H9 (cell line): ENCODE measurements around the gene PTPN3. TPM values are rescaled to one million over a fixed set of nuclear protein-coding genes. Genes with fewer than 3 reads are reported as not detected.

Experiments used
- DNase-seq: peaks from one replicate; pipeline ENCODE4 v3.0.0-alpha.2; 2017
- H2AFZ ChIP-seq: one replicate; pipeline ENCODE4 v1.6.1; 2013; ENCODE audit warnings: mild to moderate bottlenecking, low read length, control low read depth, moderate library complexity
- H2AK5ac ChIP-seq: 2 replicates; pipeline ENCODE4 v1.6.1; 2013; ENCODE audit warnings: low read length, control low read depth, mixed read lengths; ENCODE audit not compliant: insufficient read length
- H2BK120ac ChIP-seq: one replicate; pipeline ENCODE4 v1.6.1; 2013; ENCODE audit warnings: low read depth, mild to moderate bottlenecking, low read length, control low read depth, inconsistent platforms; ENCODE audit not compliant: poor library complexity, severe bottlenecking
- H2BK12ac ChIP-seq: 2 replicates; pipeline ENCODE4 v1.6.1; 2013; ENCODE audit warnings: low read length, control low read depth, mixed read lengths, low read depth; ENCODE audit not compliant: insufficient read length
- H2BK15ac ChIP-seq: 2 replicates; pipeline ENCODE4 v1.6.1; 2013; ENCODE audit warnings: low read depth, low read length, control low read depth
- H2BK20ac ChIP-seq: one replicate; pipeline ENCODE4 v1.6.1; 2013; ENCODE audit warnings: low read depth, mild to moderate bottlenecking, low read length, control low read depth, inconsistent platforms; ENCODE audit not compliant: poor library complexity, severe bottlenecking
- H2BK5ac ChIP-seq: 2 replicates; pipeline ENCODE4 v1.6.1; 2013; ENCODE audit warnings: low read length, control low read depth, mixed read lengths; ENCODE audit not compliant: insufficient read length
- H3K14ac ChIP-seq: 2 replicates; pipeline ENCODE4 v1.6.1; 2013; ENCODE audit warnings: low read length, control low read depth; ENCODE audit not compliant: insufficient read depth
- H3K18ac ChIP-seq: 2 replicates; pipeline ENCODE4 v1.6.1; 2013; ENCODE audit warnings: low read depth, mild to moderate bottlenecking, mixed read lengths, low read length, control low read depth; ENCODE audit not compliant: insufficient read length
- H3K23ac ChIP-seq: 2 replicates; pipeline ENCODE4 v1.6.1; 2013; ENCODE audit warnings: low read length, control low read depth, mixed read lengths, low read depth; ENCODE audit not compliant: insufficient read length
- H3K23me2 ChIP-seq: 2 replicates; pipeline ENCODE4 v1.6.1; 2013; ENCODE audit warnings: low read depth, mild to moderate bottlenecking, mixed read lengths, low read length, control low read depth; ENCODE audit not compliant: insufficient read length, poor library complexity, severe bottlenecking
- H3K27ac ChIP-seq: 2 replicates; pipeline ENCODE4 v1.5.1; 2013; ENCODE audit warnings: low read length, control low read depth, mixed read lengths, low read depth; ENCODE audit not compliant: insufficient read length
- H3K27me3 ChIP-seq: 2 replicates; pipeline ENCODE4 v1.6.1; 2013; ENCODE audit warnings: low read length, control low read depth, inconsistent platforms; ENCODE audit not compliant: insufficient read depth
- H3K4ac ChIP-seq: 2 replicates; pipeline ENCODE4 v1.6.1; 2013; ENCODE audit warnings: low read depth, mild to moderate bottlenecking, control low read depth, inconsistent platforms, low read length, moderate library complexity
- H3K4me1 ChIP-seq: 2 replicates; pipeline ENCODE4 v1.6.1; 2013; ENCODE audit warnings: low read length, control low read depth, inconsistent platforms; ENCODE audit not compliant: insufficient read depth
- H3K4me2 ChIP-seq: 2 replicates; pipeline ENCODE4 v1.6.1; 2013; ENCODE audit warnings: low read length, control low read depth, mixed read lengths; ENCODE audit not compliant: insufficient read length, insufficient read depth
- H3K56ac ChIP-seq: 2 replicates; pipeline ENCODE4 v1.6.1; 2013; ENCODE audit warnings: low read depth, mild to moderate bottlenecking, mixed read lengths, low read length, control low read depth; ENCODE audit not compliant: insufficient read length
- H3K79me1 ChIP-seq: 2 replicates; pipeline ENCODE4 v1.6.1; 2013; ENCODE audit warnings: low read depth, mild to moderate bottlenecking, moderate library complexity, low read length, control low read depth, inconsistent platforms; ENCODE audit not compliant: insufficient read depth, poor library complexity, severe bottlenecking
- H3K79me2 ChIP-seq: 2 replicates; pipeline ENCODE4 v1.6.1; 2013; ENCODE audit warnings: low read length, control low read depth, inconsistent platforms; ENCODE audit not compliant: insufficient read depth
- H3K9ac ChIP-seq: 2 replicates; pipeline ENCODE4 v1.6.1; 2013; ENCODE audit warnings: low read length, control low read depth, mixed read lengths; ENCODE audit not compliant: insufficient read length; ENCODE audit errors: extremely low read depth
- H3K9me3 ChIP-seq: one replicate; pipeline ENCODE4 v1.6.1; 2013; ENCODE audit warnings: low read depth, low read length, inconsistent platforms; ENCODE audit not compliant: control insufficient read depth
- H3T11ph ChIP-seq: one replicate; pipeline ENCODE4 v1.6.1; 2013; ENCODE audit warnings: mild to moderate bottlenecking, low read length, control low read depth, inconsistent platforms
- H4K20me1 ChIP-seq: one replicate; pipeline ENCODE4 v1.6.1; 2013; ENCODE audit not compliant: control insufficient read depth, insufficient read length, insufficient read depth
- H4K5ac ChIP-seq: 2 replicates; pipeline ENCODE4 v1.6.1; 2013; ENCODE audit warnings: low read depth, mild to moderate bottlenecking, mixed read lengths, low read length, control low read depth; ENCODE audit not compliant: insufficient read length
- H4K8ac ChIP-seq: replicated peaks from 2 replicates; pipeline ENCODE4 v1.6.1; 2013; ENCODE audit warnings: low read length, control low read depth, mixed read lengths, low read depth; ENCODE audit not compliant: insufficient read length
- H4K91ac ChIP-seq: 2 replicates; pipeline ENCODE4 v1.6.1; 2013; ENCODE audit warnings: low read depth, mild to moderate bottlenecking, moderate library complexity, mixed read lengths, low read length, control low read depth; ENCODE audit not compliant: insufficient read length
- H3K27ac Mint-ChIP-seq, 3 experiments: 2 replicates in 2 of 3; 3 replicates in 1 of 3; pipeline ENCODE4 v1.8.0; 2020 to 2021; ENCODE audit warnings: mixed read lengths in 3 of 3, mild to moderate bottlenecking in 1 of 3, moderate library complexity in 1 of 3
- H3K27me3 Mint-ChIP-seq: 2 replicates; pipeline ENCODE4 v1.8.0; 2021; ENCODE audit warnings: low read depth, mild to moderate bottlenecking, moderate library complexity, mixed read lengths
- H3K36me3 Mint-ChIP-seq, 3 experiments: 2 replicates in 2 of 3; 3 replicates in 1 of 3; pipeline ENCODE4 v1.8.0; 2020 to 2021; ENCODE audit warnings: low read depth in 3 of 3, mixed read lengths in 3 of 3; ENCODE audit not compliant: insufficient read depth in 1 of 3
- H3K4me1 Mint-ChIP-seq, 2 experiments: 2 replicates each; pipeline ENCODE4 v1.8.0; 2020; ENCODE audit warnings: mixed read lengths in 2 of 2
- H3K4me3 Mint-ChIP-seq, 2 experiments: 2 replicates in 1 of 2; 3 replicates in 1 of 2; pipeline ENCODE4 v1.8.0; 2020 to 2021; ENCODE audit warnings: mild to moderate bottlenecking in 2 of 2, mixed read lengths in 2 of 2, moderate library complexity in 1 of 2
- H3K9me3 Mint-ChIP-seq, 2 experiments: 2 replicates in 1 of 2; 3 replicates in 1 of 2; pipeline ENCODE4 v1.8.0; 2020; ENCODE audit warnings: mild to moderate bottlenecking in 2 of 2, mixed read lengths in 2 of 2, moderate library complexity in 1 of 2
- CTCF ChIP-seq: fragments of 200-600 bp; sonication (generic); conservative IDR thresholded peaks from 3 replicates; pipeline ENCODE4 v1.8.0; 2021; ENCODE audit warnings: antibody characterized with exemption, mild to moderate bottlenecking
- WGBS: extraction: QIAGEN DNeasy Blood & Tissue Kit; methylation state at CpG from one replicate; pipeline ENCODE4 v1.1.7; 2013; ENCODE audit warnings: missing lambda C conversion rate, low lambda C conversion rate, mixed read lengths; ENCODE audit not compliant: insufficient read length; ENCODE audit errors: extremely low coverage; 5-methylcytosine and 5-hydroxymethylcytosine counted together
- total RNA-seq: library from RNA; stranded (reverse); gene quantifications from 2 replicates; pipeline ENCODE4 v1.2.1, GENCODE V29; 2021

The PTPN3 gene
- total RNA-seq, 1 experiment from 2014 or later: 2.6 TPM

- H3K4ac ChIP-seq: no peak overlapping the region
- no peaks in the 10 kb centered on the region for H3K79me1 ChIP-seq
- TF ChIP-seq CTCF: peak; percentile 78
- no peak overlapping the region for H3K9ac ChIP-seq
- no peak overlapping the region for H3K27ac ChIP-seq
- Mint-ChIP-seq H3K36me3 (no peaks in the 10 kb centered on the region), H3K4me1 (peaks cover 37 to 45% of the 10 kb centered on the region in 2 experiments), H3K4me3 (no peak overlapping the region), H3K27ac (no peak overlapping the region; a peak in 1 of 7 replicates), H3K9me3 (no peaks in the 10 kb centered on the region), H3K27me3 (no peaks in the 10 kb centered on the region)
- no peak overlapping the region for H3K18ac ChIP-seq
- H3K79me2 ChIP-seq: no peaks in the 10 kb centered on the region
- no peak overlapping the region for H2AFZ ChIP-seq
- H3K9me3 ChIP-seq: no peaks in the 10 kb centered on the region
- no peak overlapping the region for H2BK20ac ChIP-seq
- no peak overlapping the region for H3K14ac ChIP-seq
- peaks cover 10% of the 10 kb centered on the region; the same call in 1 of the 2 replicates for H3K4me1 ChIP-seq
- H3K27me3 ChIP-seq: no peaks in the 10 kb centered on the region
- no peak overlapping the region for H2BK12ac ChIP-seq
- H4K20me1 ChIP-seq: no peaks in the 10 kb centered on the region
- WGBS: no CpG with 5 or more reads among the region's 5 CpGs
- no peaks in the 10 kb centered on the region for H3K23me2 ChIP-seq
- H2BK5ac ChIP-seq: no peak overlapping the region
- no peak overlapping the region for H2AK5ac ChIP-seq
- H4K91ac ChIP-seq: no peak overlapping the region
- H3K4me2 ChIP-seq: no peak overlapping the region
- no peak overlapping the region for H2BK120ac ChIP-seq
- no peak overlapping the region for H4K8ac ChIP-seq
- H3K23ac ChIP-seq: no peak overlapping the region
- DNase-seq: no peak
- H3K56ac ChIP-seq: no peak overlapping the region
- no peak overlapping the region for H3T11ph ChIP-seq
- H4K5ac ChIP-seq: no peak overlapping the region
- no peak overlapping the region for H2BK15ac ChIP-seq
These were observed 86.2 kb downstream of the PTPN3 start for GRCh38 chr9:109411798-109412352.
